Measurements from ENCODE around the gene ZMPSTE24.

- TF ChIP-seq CTCF (IDR thresholded peaks at IDR 0.05) (no peak), POLR2A (IDR thresholded peaks at IDR 0.05) (no peak), EP300 (IDR thresholded peaks at IDR 0.05) (no peak), POLR2AphosphoS5 (IDR thresholded peaks at IDR 0.05) (no peak)
Observed at GRCh38 chr1:40272653-40273213, 14.7 kb downstream of the ZMPSTE24 start.
